ENCODE measurements around the gene CPXM2. TPM values are rescaled to one million over a fixed set of nuclear protein-coding genes. Genes with fewer than 3 reads are reported as not detected.

The CPXM2 gene
- total RNA-seq, 1 experiment from 2014 or later: not detected

- Mint-ChIP-seq H3K27ac (ENCODE audit: unreplicated experiment) (no peak overlapping the region), H3K4me3 (ENCODE audit: unreplicated experiment) (no peak overlapping the region), H3K27me3 (ENCODE audit: insufficient read depth, unreplicated experiment) (peaks cover 5% of the 10 kb centered on the region), H3K36me3 (ENCODE audit: insufficient read depth, unreplicated experiment) (no peaks in the 10 kb centered on the region), H3K4me1 (ENCODE audit: low read depth, unreplicated experiment) (peaks cover 6% of the 10 kb centered on the region), H3K9me3 (ENCODE audit: unreplicated experiment) (peaks cover 9% of the 10 kb centered on the region)
- no peak for DNase-seq
- Histone ChIP-seq H3K27me3 (replicated peaks; ENCODE audit: control insufficient read depth, insufficient read depth, low read length) (no peaks in the 10 kb centered on the region; the same call in 1 of the 2 replicates), H3K4me3 (ENCODE audit: low read depth, low read length) (no peak overlapping the region), H3K9me3 (no peaks in the 10 kb centered on the region), H3K4me1 (no peaks in the 10 kb centered on the region), H3K36me3 (ENCODE audit: control insufficient read depth, insufficient read depth, low read length) (no peaks in the 10 kb centered on the region)
- BruUV-seq (replicated peaks): no TSS peak
- intact Hi-C loops (cut with micrococcal nuclease; ENCODE audit: unreplicated experiment): no loop called here
- POLR2A ChIA-PET: no interaction called here
- no peak for TF ChIP-seq CTCF (IDR thresholded peaks at IDR 0.05; ENCODE audit: insufficient read depth in 1 of 2, low read depth in 1 of 2, low read length in 1 of 2, severe bottlenecking in 1 of 2, unreplicated experiment in 1 of 2)
- CTCF ChIA-PET: no interaction called here
Observed at GRCh38 chr10:123854498-123854897, 37.1 kb downstream of the CPXM2 start.

GRCh38 chr10:123854003-123854402, 37.6 kb downstream of the CPXM2 start:
- Histone ChIP-seq H3K4me1 (no peaks in the 10 kb centered on the region), H3K9me3 (no peaks in the 10 kb centered on the region), H3K4me3 (ENCODE audit: low read depth, low read length) (no peak overlapping the region), H3K27me3 (replicated peaks; ENCODE audit: control insufficient read depth, insufficient read depth, low read length) (no peaks in the 10 kb centered on the region; the same call in 1 of the 2 replicates), H3K36me3 (ENCODE audit: control insufficient read depth, insufficient read depth, low read length) (no peaks in the 10 kb centered on the region)
- TF ChIP-seq CTCF (IDR thresholded peaks at IDR 0.05; ENCODE audit: insufficient read depth in 1 of 2, low read depth in 1 of 2, low read length in 1 of 2, severe bottlenecking in 1 of 2, unreplicated experiment in 1 of 2): no peak
- Mint-ChIP-seq H3K9me3 (ENCODE audit: unreplicated experiment) (peaks cover 9% of the 10 kb centered on the region), H3K4me1 (ENCODE audit: low read depth, unreplicated experiment) (peaks cover 6% of the 10 kb centered on the region), H3K4me3 (ENCODE audit: unreplicated experiment) (no peak overlapping the region), H3K27ac (ENCODE audit: unreplicated experiment) (no peak overlapping the region), H3K27me3 (ENCODE audit: insufficient read depth, unreplicated experiment) (peaks cover 5% of the 10 kb centered on the region), H3K36me3 (ENCODE audit: insufficient read depth, unreplicated experiment) (no peaks in the 10 kb centered on the region)
- ChIA-PET CTCF (no interaction called here), POLR2A (no interaction called here)
- no TSS peak for BruUV-seq (replicated peaks)
- intact Hi-C loops (cut with micrococcal nuclease; ENCODE audit: unreplicated experiment): no loop called here
- no peak for DNase-seq

GRCh38 chr10:123852411-123852951, 39.1 kb downstream of the CPXM2 start:
- no peaks in the 10 kb centered on the region for H3K36me3 Mint-ChIP-seq (ENCODE audit: insufficient read depth, unreplicated experiment)
- Histone ChIP-seq H3K27me3 (replicated peaks; ENCODE audit: control insufficient read depth, insufficient read depth, low read length) (no peaks in the 10 kb centered on the region; the same call in 1 of the 2 replicates), H3K9me3 (no peaks in the 10 kb centered on the region), H3K4me1 (no peaks in the 10 kb centered on the region), H3K4me3 (ENCODE audit: low read depth, low read length) (no peak overlapping the region), H3K36me3 (ENCODE audit: control insufficient read depth, insufficient read depth, low read length) (no peaks in the 10 kb centered on the region)
- no TSS peak for BruUV-seq (replicated peaks)
- TF ChIP-seq CTCF (IDR thresholded peaks at IDR 0.05; ENCODE audit: insufficient read depth in 1 of 2, low read depth in 1 of 2, low read length in 1 of 2, severe bottlenecking in 1 of 2, unreplicated experiment in 1 of 2): no peak
- H3K9me3 Mint-ChIP-seq (ENCODE audit: unreplicated experiment): peaks cover 9% of the 10 kb centered on the region
- H3K4me3 Mint-ChIP-seq (ENCODE audit: unreplicated experiment): no peak overlapping the region
- peaks cover 5% of the 10 kb centered on the region for H3K27me3 Mint-ChIP-seq (ENCODE audit: insufficient read depth, unreplicated experiment)
- ChIA-PET POLR2A (no interaction called here), CTCF (no interaction called here)
- DNase-seq: no peak
- H3K4me1 Mint-ChIP-seq (ENCODE audit: low read depth, unreplicated experiment): peaks cover 6% of the 10 kb centered on the region
- no peak overlapping the region for H3K27ac Mint-ChIP-seq (ENCODE audit: unreplicated experiment)
- intact Hi-C loops (cut with micrococcal nuclease; ENCODE audit: unreplicated experiment): no loop called here

Data from Caco-2 (cell line).